HL-60 (cell line): ENCODE data around the gene CEP162.

Experiments used
- CTCF ChIP-seq: IDR thresholded peaks from one replicate; pipeline ENCODE4 v1.5.1; 2011; ENCODE audit warnings: low read length, control low read depth, inconsistent platforms; ENCODE audit not compliant: insufficient read depth
- GABPA ChIP-seq: IDR thresholded peaks from 2 replicates; pipeline ENCODE4 v1.6.1; 2012; ENCODE audit warnings: low read depth
- SPI1 ChIP-seq: IDR thresholded peaks from 2 replicates; pipeline ENCODE4 v1.6.1; 2012; ENCODE audit warnings: low read depth, mild to moderate bottlenecking, borderline replicate concordance
- TF ChIP-seq, protein P1 (sequence below): IDR thresholded peaks from 2 replicates; pipeline ENCODE4 v1.6.1; 2012; ENCODE audit warnings: low read depth; ENCODE audit not compliant: insufficient replicate concordance

DNA sequence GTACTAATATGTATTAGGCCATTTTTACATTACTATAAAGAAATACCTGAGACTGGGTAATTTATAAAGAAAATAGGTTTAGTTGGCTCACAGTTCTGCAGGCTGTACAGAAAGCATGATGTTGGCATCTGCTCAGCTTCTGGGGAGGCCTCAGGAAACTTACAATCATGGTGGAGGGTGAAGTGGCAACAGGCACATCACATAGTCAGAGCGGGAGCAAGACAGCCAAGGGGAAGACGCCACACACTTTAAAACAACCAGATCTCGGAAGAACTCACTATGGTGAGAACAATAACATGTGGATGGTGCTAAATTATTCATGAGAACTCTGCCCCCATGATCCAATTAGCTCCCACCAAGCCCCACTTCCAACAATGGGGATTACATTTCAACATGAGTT, 41.3 kb upstream of the CEP162 start:
- TF ChIP-seq CTCF (no peak), GABPA (no peak), SPI1 (no peak)
- TF ChIP-seq, protein P1, sequence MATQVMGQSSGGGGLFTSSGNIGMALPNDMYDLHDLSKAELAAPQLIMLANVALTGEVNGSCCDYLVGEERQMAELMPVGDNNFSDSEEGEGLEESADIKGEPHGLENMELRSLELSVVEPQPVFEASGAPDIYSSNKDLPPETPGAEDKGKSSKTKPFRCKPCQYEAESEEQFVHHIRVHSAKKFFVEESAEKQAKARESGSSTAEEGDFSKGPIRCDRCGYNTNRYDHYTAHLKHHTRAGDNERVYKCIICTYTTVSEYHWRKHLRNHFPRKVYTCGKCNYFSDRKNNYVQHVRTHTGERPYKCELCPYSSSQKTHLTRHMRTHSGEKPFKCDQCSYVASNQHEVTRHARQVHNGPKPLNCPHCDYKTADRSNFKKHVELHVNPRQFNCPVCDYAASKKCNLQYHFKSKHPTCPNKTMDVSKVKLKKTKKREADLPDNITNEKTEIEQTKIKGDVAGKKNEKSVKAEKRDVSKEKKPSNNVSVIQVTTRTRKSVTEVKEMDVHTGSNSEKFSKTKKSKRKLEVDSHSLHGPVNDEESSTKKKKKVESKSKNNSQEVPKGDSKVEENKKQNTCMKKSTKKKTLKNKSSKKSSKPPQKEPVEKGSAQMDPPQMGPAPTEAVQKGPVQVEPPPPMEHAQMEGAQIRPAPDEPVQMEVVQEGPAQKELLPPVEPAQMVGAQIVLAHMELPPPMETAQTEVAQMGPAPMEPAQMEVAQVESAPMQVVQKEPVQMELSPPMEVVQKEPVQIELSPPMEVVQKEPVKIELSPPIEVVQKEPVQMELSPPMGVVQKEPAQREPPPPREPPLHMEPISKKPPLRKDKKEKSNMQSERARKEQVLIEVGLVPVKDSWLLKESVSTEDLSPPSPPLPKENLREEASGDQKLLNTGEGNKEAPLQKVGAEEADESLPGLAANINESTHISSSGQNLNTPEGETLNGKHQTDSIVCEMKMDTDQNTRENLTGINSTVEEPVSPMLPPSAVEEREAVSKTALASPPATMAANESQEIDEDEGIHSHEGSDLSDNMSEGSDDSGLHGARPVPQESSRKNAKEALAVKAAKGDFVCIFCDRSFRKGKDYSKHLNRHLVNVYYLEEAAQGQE, result no peak
